NB4 (cell line): Measurements from ENCODE around the gene CLDN18.

Experiments
- MYC ChIP-seq: IDR thresholded peaks from 2 replicates; pipeline ENCODE4 v1.6.1; 2011; ENCODE audit warnings: low read depth, low read length
- TF ChIP-seq, protein P1 (sequence below): IDR thresholded peaks from one replicate; pipeline ENCODE4 v1.5.1; 2012; ENCODE audit warnings: low read depth, low read length

DNA sequence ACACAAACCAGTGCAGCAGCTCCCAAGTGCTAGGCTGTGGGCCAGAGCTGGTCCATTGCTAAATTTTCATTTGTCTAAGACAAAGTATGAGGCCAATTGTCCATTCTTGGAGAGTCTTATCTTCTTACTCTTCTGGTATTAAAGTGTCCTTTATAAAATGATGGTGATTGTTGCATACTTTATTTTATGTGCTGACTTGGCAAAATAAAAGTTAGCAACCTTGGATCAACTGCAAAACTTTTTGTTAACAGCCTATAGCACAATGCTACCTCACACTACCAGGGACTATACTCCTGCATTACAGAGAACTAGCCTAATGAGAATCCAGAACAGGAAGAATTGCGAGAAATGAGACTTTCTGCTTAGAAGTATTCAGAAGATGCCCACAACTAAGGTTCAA lies 44.1 kb downstream of the CLDN18 start:
- TF ChIP-seq, protein P1, sequence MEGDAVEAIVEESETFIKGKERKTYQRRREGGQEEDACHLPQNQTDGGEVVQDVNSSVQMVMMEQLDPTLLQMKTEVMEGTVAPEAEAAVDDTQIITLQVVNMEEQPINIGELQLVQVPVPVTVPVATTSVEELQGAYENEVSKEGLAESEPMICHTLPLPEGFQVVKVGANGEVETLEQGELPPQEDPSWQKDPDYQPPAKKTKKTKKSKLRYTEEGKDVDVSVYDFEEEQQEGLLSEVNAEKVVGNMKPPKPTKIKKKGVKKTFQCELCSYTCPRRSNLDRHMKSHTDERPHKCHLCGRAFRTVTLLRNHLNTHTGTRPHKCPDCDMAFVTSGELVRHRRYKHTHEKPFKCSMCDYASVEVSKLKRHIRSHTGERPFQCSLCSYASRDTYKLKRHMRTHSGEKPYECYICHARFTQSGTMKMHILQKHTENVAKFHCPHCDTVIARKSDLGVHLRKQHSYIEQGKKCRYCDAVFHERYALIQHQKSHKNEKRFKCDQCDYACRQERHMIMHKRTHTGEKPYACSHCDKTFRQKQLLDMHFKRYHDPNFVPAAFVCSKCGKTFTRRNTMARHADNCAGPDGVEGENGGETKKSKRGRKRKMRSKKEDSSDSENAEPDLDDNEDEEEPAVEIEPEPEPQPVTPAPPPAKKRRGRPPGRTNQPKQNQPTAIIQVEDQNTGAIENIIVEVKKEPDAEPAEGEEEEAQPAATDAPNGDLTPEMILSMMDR = no peak
- TF ChIP-seq MYC = no peak
